CD14-positive monocyte (primary cell): ENCODE measurements around the gene CDCA7L. TPM values are rescaled to one million over a fixed set of nuclear protein-coding genes. Genes with fewer than 3 reads are reported as not detected.

Source experiments
- DNase-seq, 3 donors: peaks; one replicate each; pipeline ENCODE4 v3.0.0-alpha.2; 2011 to 2022
- H2AFZ ChIP-seq: 2 replicates; pipeline ENCODE4 v1.6.0; 2012; ENCODE audit warnings: mild to moderate bottlenecking, low read depth, low read length, inconsistent platforms; ENCODE audit not compliant: insufficient read depth, poor library complexity, severe bottlenecking
- H3K27ac ChIP-seq, 2 donors: 1 replicate in 1 of 2; 2 replicates in 1 of 2; pipeline ENCODE4 v1.5.1; 2012 to 2013; ENCODE audit warnings: low read length in 2 of 2, control low read depth in 1 of 2, inconsistent platforms in 1 of 2, low read depth in 1 of 2, mild to moderate bottlenecking in 1 of 2
- H3K27me3 ChIP-seq, 2 donors: one replicate each; pipeline versions ENCODE4 v1.6.0 to v1.6.1; 2011 to 2013; ENCODE audit warnings: low read length in 2 of 2; ENCODE audit not compliant: control insufficient read depth in 2 of 2, insufficient read depth in 2 of 2
- H3K36me3 ChIP-seq, 2 donors: replicated peaks in 1 of 2; 1 replicate in 1 of 2; 2 replicates in 1 of 2; pipeline versions ENCODE4 v1.5.1 to v1.6.1; 2012 to 2013; ENCODE audit warnings: low read length in 2 of 2, control low read depth in 1 of 2, inconsistent platforms in 1 of 2, mild to moderate bottlenecking in 1 of 2; ENCODE audit not compliant: insufficient read depth in 2 of 2, control insufficient read depth in 1 of 2
- H3K4me1 ChIP-seq, 2 donors: 1 replicate in 1 of 2; 2 replicates in 1 of 2; pipeline versions ENCODE4 v1.5.1 to v1.6.1; 2012 to 2013; ENCODE audit warnings: low read length in 2 of 2, control low read depth in 1 of 2, inconsistent platforms in 1 of 2, mild to moderate bottlenecking in 1 of 2, moderate library complexity in 1 of 2; ENCODE audit not compliant: insufficient read depth in 2 of 2, control insufficient read depth in 1 of 2
- H3K4me2 ChIP-seq: replicated peaks from 2 replicates; pipeline ENCODE3; 2012; ENCODE audit warnings: low read length, moderate library complexity, mild to moderate bottlenecking; ENCODE audit not compliant: poor library complexity, severe bottlenecking; ENCODE audit errors: extremely low read depth
- H3K4me3 ChIP-seq, 3 experiments: fragments of 200-600 bp in 1 of 3; sonication (generic) in 1 of 3; replicated peaks in 1 of 3; 1 replicate in 2 of 3; 2 replicates in 1 of 3; pipeline ENCODE4 v1.5.1; 2011 to 2013; ENCODE audit warnings: low read length in 3 of 3, mild to moderate bottlenecking in 3 of 3, control low read depth in 2 of 3, low read depth in 2 of 3, inconsistent platforms in 1 of 3, moderate library complexity in 1 of 3
- H3K79me2 ChIP-seq: 2 replicates; pipeline ENCODE4 v1.6.0; 2012; ENCODE audit warnings: mild to moderate bottlenecking, control low read depth, inconsistent platforms, low read length, moderate library complexity; ENCODE audit not compliant: insufficient read depth
- H3K9ac ChIP-seq: 2 replicates; pipeline ENCODE4 v1.6.0; 2017; ENCODE audit warnings: low read length, mild to moderate bottlenecking; ENCODE audit not compliant: insufficient read depth, poor library complexity, severe bottlenecking
- H3K9me3 ChIP-seq, 2 donors: replicated peaks in 1 of 2; 1 replicate in 1 of 2; 2 replicates in 1 of 2; pipeline versions ENCODE4 v1.5.1 to v1.6.1; 2012 to 2013; ENCODE audit warnings: low read length in 2 of 2, control low read depth in 1 of 2; ENCODE audit not compliant: control insufficient read depth in 1 of 2, insufficient read depth in 1 of 2
- H4K20me1 ChIP-seq: 2 replicates; pipeline ENCODE4 v1.6.0; 2012; ENCODE audit warnings: mild to moderate bottlenecking, low read length, control low read depth, moderate library complexity; ENCODE audit not compliant: insufficient read depth
- H3K27ac Mint-ChIP-seq, 7 donors: one replicate each; pipeline ENCODE4 v1.8.0; 2020; ENCODE audit warnings: mild to moderate bottlenecking in 7 of 7, mixed read lengths in 7 of 7, moderate library complexity in 6 of 7, inconsistent platforms in 2 of 7
- H3K27me3 Mint-ChIP-seq, 3 donors: one replicate each; pipeline ENCODE4 v1.8.0; 2021 to 2022; ENCODE audit warnings: low read depth in 3 of 3, mild to moderate bottlenecking in 3 of 3, mixed read lengths in 3 of 3, moderate library complexity in 3 of 3, inconsistent platforms in 1 of 3
- H3K36me3 Mint-ChIP-seq, 2 donors: one replicate each; pipeline ENCODE4 v1.8.0; 2020; ENCODE audit warnings: mixed read lengths in 2 of 2, inconsistent platforms in 1 of 2, mild to moderate bottlenecking in 1 of 2
- H3K4me1 Mint-ChIP-seq: one replicate; pipeline ENCODE4 v1.8.0; 2020; ENCODE audit warnings: mild to moderate bottlenecking, mixed read lengths
- H3K4me3 Mint-ChIP-seq, 2 donors: one replicate each; pipeline ENCODE4 v1.8.0; 2020; ENCODE audit warnings: mild to moderate bottlenecking in 2 of 2, mixed read lengths in 2 of 2, moderate library complexity in 1 of 2
- H3K9me3 Mint-ChIP-seq, 7 donors: one replicate each; pipeline ENCODE4 v1.8.0; 2020 to 2022; ENCODE audit warnings: mixed read lengths in 7 of 7, mild to moderate bottlenecking in 6 of 7, moderate library complexity in 6 of 7, inconsistent platforms in 2 of 7
- CTCF ChIP-seq: fragments of 200-600 bp; IDR thresholded peaks from one replicate; pipeline ENCODE4 v1.8.0; 2022; ENCODE audit warnings: antibody characterized with exemption, mild to moderate bottlenecking
- WGBS: methylation state at CpG from one replicate; pipeline ENCODE4 v1.1.5; 2013; ENCODE audit warnings: missing lambda C conversion rate; ENCODE audit not compliant: insufficient coverage; 5-methylcytosine and 5-hydroxymethylcytosine counted together
- intact Hi-C, 2 donors: fragments of 100-400 bp; cut with micrococcal nuclease; formaldehyde crosslinking; loops; one replicate each; pipeline versions ENCODE4 v1.15.0 to v1.15.1; 2023
- polyA plus RNA-seq, 3 donors: library from polyadenylated mRNA; depleted of rRNA in 1 of 3; unstranded in 2 of 3; stranded (reverse) in 1 of 3; fragments of 300-500 nt in 2 of 3; fragments of >200 nt in 1 of 3; fragmentation: Illumina TruSeq in 2 of 3; gene quantifications; 1 replicate in 2 of 3; 2 replicates in 1 of 3; pipeline ENCODE4 v1.2.3, GENCODE V29; 2012 to 2021

CDCA7L gene
- polyA plus RNA-seq, 3 donors = 2.5 to 4.3 (median 3.1) TPM

- Mint-ChIP-seq H3K36me3 (peaks cover 0 to under 1% of the 10 kb centered on the region in 2 donors), H3K4me3 (no peak overlapping the region), H3K4me1 (peaks cover 52% of the 10 kb centered on the region), H3K27me3 (peaks cover 0 to 5% (median 4%) of the 10 kb centered on the region in 3 donors), H3K27ac (no peak overlapping the region), H3K9me3 (no peaks in the 10 kb centered on the region)
- no peak overlapping the region for H3K4me3 ChIP-seq
- intact Hi-C loops = no loop called here
- H3K4me1 ChIP-seq = peaks cover 31 to 56% of the 10 kb centered on the region in 2 donors
- H3K9me3 ChIP-seq = no peaks in the 10 kb centered on the region
- H3K4me2 ChIP-seq = no peak overlapping the region
- no peaks in the 10 kb centered on the region for H4K20me1 ChIP-seq
- H3K27me3 ChIP-seq = no peaks in the 10 kb centered on the region
- no peak overlapping the region for H2AFZ ChIP-seq
- H3K27ac ChIP-seq = no peak overlapping the region
- H3K79me2 ChIP-seq = peaks cover 68% of the 10 kb centered on the region
- TF ChIP-seq CTCF = no peak
- 90% methylated on average over 3 of the region's 5 CpGs for WGBS
- no peak for DNase-seq
- no peak overlapping the region for H3K9ac ChIP-seq
- no peaks in the 10 kb centered on the region for H3K36me3 ChIP-seq
Observed at GRCh38 chr7:21943436-21943835, 2.3 kb downstream of the CDCA7L start.

- Histone ChIP-seq H3K9ac (no peak overlapping the region), H3K79me2 (peaks cover 72% of the 10 kb centered on the region), H4K20me1 (no peaks in the 10 kb centered on the region), H3K4me1 (peaks cover 31 to 51% of the 10 kb centered on the region in 2 donors), H3K27me3 (no peaks in the 10 kb centered on the region), H3K36me3 (no peaks in the 10 kb centered on the region), H3K27ac (no peak overlapping the region), H3K4me2 (no peak overlapping the region), H2AFZ (no peak overlapping the region), H3K9me3 (no peaks in the 10 kb centered on the region), H3K4me3 (no peak overlapping the region)
- H3K9me3 Mint-ChIP-seq = no peaks in the 10 kb centered on the region
- H3K27me3 Mint-ChIP-seq = peaks cover 0 to 5% (median 4%) of the 10 kb centered on the region in 3 donors
- no peak for DNase-seq
- H3K27ac Mint-ChIP-seq = no peak overlapping the region
- TF ChIP-seq CTCF = no peak
- H3K4me1 Mint-ChIP-seq = peaks cover 47% of the 10 kb centered on the region
- WGBS = 63% methylated on average over 1 of the region's 6 CpGs
- H3K36me3 Mint-ChIP-seq = peaks cover 3 to 6% of the 10 kb centered on the region in 2 donors
- no peak overlapping the region for H3K4me3 Mint-ChIP-seq
- intact Hi-C loops = no loop called here
Observed at GRCh38 chr7:21942955-21943354, 2.7 kb downstream of the CDCA7L start.
